Measurements from ENCODE around the gene AQP6.

AQP6 gene

DNA sequence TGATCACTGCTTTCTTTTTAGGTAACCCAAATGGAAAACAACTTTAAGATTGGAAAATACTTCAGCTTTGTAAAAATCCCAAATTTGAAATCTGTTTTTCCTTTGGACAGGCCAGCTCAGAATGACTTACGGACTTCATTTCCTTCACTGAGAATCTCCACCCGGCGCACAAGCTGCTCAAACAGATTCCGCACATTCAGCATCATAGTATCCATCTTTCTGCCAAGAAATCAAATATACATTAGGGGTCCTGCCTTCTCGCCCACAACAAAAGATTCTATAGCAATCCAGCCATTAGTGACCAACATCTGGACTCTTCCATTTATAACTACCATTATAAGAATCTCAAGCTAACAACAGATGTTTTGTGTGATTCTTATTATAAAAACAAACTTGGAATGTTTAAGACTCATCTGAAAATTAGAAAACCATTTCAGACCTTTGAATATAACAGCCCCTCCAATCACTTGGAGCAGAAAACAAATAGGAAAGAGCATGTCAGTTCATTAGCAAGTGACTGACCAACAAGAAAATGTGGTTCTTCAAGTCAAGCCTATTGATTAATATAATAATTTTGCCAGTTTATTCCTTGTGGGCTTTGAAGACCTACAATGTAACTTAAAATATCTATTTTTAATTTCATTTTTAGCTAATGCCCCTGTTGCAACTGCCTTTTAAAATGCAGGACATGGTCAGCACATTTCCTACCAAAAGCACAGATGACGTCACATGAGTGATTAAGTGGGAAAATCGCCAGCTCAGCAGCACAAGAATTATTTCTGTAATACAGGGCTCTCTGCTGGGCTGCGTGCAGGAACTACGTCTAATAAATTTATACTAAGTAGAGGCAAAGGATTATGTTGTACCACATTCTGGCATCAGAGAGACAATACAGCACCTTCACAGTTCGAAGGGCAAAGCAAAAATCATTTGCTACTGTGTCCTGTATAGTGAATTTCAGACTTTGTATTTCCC lies 44.0 kb downstream of the AQP6 start:
- DNase-seq (ENCODE audit: low spot score): no peak
- TF ChIP-seq, protein P1, sequence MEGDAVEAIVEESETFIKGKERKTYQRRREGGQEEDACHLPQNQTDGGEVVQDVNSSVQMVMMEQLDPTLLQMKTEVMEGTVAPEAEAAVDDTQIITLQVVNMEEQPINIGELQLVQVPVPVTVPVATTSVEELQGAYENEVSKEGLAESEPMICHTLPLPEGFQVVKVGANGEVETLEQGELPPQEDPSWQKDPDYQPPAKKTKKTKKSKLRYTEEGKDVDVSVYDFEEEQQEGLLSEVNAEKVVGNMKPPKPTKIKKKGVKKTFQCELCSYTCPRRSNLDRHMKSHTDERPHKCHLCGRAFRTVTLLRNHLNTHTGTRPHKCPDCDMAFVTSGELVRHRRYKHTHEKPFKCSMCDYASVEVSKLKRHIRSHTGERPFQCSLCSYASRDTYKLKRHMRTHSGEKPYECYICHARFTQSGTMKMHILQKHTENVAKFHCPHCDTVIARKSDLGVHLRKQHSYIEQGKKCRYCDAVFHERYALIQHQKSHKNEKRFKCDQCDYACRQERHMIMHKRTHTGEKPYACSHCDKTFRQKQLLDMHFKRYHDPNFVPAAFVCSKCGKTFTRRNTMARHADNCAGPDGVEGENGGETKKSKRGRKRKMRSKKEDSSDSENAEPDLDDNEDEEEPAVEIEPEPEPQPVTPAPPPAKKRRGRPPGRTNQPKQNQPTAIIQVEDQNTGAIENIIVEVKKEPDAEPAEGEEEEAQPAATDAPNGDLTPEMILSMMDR (IDR thresholded peaks at IDR 0.05; ENCODE audit: extremely low read depth, missing control alignments): no peak

- no peak for DNase-seq (ENCODE audit: low spot score)
- TF ChIP-seq, protein P1 (IDR thresholded peaks at IDR 0.05; ENCODE audit: extremely low read depth, missing control alignments): no peak
Measured at GRCh38 chr12:50017641-50018040, 44.9 kb downstream of the AQP6 start.

DNA sequence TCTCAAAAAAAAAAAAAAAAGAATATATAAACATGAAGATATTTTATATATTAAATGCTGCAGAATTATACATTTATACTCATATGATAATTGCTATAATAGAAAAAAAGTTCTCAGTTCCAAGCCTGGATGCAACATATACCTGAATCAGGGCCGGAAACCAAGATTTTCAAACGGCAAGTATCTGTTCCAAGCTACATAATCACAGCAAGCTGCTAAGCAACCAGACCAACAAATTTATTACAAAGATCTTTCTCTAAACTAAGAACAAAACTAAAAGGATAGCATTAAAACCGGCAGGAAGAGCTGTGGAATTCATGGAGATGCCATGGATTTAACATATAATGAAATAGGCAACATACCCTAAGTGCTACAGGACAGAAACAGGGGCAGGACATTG lies 45.4 kb downstream of the AQP6 start:
- TF ChIP-seq, protein P1 (IDR thresholded peaks at IDR 0.05; ENCODE audit: extremely low read depth, missing control alignments): no peak

GRCh38 chr12:50018968-50019367 lies 46.2 kb downstream of the AQP6 start:
- no peak for DNase-seq (ENCODE audit: low spot score)
- TF ChIP-seq, protein P1 (IDR thresholded peaks at IDR 0.05; ENCODE audit: extremely low read depth, missing control alignments): no peak

More for the DNA sequence above, 45.4 kb downstream of the AQP6 start:
- no peak for DNase-seq (ENCODE audit: low spot score)

GRCh38 chr12:50019524-50019923 lies 46.8 kb downstream of the AQP6 start:
- no peak for DNase-seq (ENCODE audit: low spot score)
- TF ChIP-seq, protein P1 (IDR thresholded peaks at IDR 0.05; ENCODE audit: extremely low read depth, missing control alignments): no peak

GRCh38 chr12:50021031-50021430 lies 48.3 kb downstream of the AQP6 start:
- TF ChIP-seq, protein P1 (IDR thresholded peaks at IDR 0.05; ENCODE audit: extremely low read depth, missing control alignments): no peak
- no peak for DNase-seq (ENCODE audit: low spot score)

DNA sequence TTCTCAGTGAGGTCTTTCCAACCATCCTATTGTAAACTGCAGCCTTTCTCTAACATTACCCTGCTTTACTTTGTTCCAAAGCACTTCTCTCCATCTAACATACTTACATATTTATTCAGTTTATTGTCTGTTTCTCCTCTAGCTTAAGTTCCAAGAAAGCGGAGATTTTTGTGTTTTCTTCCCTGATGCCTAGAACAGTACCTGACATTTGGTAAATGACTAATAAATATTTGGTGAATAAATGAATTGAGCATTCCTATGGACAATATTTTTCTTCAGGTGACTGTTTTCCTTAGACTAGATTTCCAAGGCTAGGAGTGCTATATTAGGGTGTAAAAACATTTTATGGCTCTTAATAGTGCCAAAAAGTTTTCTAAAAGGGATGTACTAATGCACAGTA lies 50.2 kb downstream of the AQP6 start:
- TF ChIP-seq, protein P1 (IDR thresholded peaks at IDR 0.05; ENCODE audit: extremely low read depth, missing control alignments): no peak
- DNase-seq (ENCODE audit: low spot score): no peak
